Measurements from ENCODE around the gene NAPEPLD. TPM values are rescaled to one million over a fixed set of nuclear protein-coding genes. Genes with fewer than 3 reads are reported as not detected.
"Not testable (repeated sequence)": the region's sequence is repeated elsewhere in the genome, so short reads cannot be mapped to it uniquely, and the experiment has no call there.

Gene NAPEPLD
- total RNA-seq, 2 donors from 2014 or later = 2.4 to 3.7 TPM

DNA sequence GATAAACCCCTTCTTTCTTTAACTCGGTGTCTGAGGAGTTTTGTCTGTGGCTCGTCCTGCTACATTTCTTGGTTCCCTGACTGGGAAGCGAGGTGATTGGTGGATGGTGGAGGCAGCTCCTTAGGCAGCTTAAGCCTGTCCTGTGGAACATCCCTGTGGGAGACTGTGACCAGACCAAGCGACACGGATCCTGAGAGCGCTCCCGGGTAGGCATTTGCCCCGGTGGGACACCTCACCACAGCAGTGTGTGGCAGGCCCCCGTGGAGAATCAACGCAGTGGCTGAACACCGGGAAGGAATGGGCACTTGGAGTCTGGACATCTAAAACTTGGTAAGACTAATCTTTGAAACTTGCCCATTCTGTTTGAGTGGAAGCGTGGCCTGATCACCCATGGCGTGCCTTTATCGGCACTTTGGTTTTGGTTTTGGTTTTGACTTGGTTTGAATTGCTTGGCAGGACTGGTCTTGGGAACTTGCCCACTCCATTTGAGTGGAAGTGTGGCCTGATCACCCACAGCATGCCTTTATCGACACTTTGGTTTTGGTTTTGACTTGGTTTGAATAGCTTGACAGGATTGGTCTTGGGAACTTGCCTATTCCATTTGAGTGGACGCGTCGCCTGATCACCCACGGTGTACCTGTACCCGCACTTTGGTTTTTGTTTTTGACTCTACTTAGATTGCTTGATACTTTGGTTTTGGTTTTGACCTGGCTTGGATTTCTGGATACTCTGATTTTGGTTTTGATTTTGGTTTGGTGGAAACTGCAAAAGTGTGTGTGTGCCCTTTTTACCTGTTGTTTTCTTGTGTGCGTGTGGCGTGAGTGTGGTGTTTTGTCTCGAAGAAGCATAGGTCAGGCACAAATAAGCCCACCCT, 4.1 kb upstream of the NAPEPLD start:
- ATAC-seq; H3K27me3 Mint-ChIP-seq; H3K36me3 Mint-ChIP-seq (ENCODE audit: low read depth); H3K9me3 ChIP-seq (ENCODE audit: control insufficient read depth, low read length, poor library complexity, severe bottlenecking); H3K4me3 Mint-ChIP-seq; DNase-seq: not testable (repeated sequence)
- H3K4me1 Mint-ChIP-seq = peaks cover 28% of the 10 kb centered on the region
- peak overlapping the region; percentile 83 for H3K27ac Mint-ChIP-seq

GRCh38 chr7:103151993-103152676, 3.2 kb upstream of the NAPEPLD start:
- not testable (repeated sequence) for ATAC-seq; DNase-seq; H3K36me3 Mint-ChIP-seq (ENCODE audit: low read depth); H3K4me3 Mint-ChIP-seq; H3K9me3 ChIP-seq (ENCODE audit: control insufficient read depth, low read length, poor library complexity, severe bottlenecking); H3K27me3 Mint-ChIP-seq; H3K27ac Mint-ChIP-seq
- H3K4me1 Mint-ChIP-seq = peaks cover 34% of the 10 kb centered on the region

GRCh38 chr7:103150192-103150591, 1.3 kb upstream of the NAPEPLD start:
- ATAC-seq (no peak), DNase-seq (no peak)
- H3K4me1 Mint-ChIP-seq = peaks cover 26% of the 10 kb centered on the region
- H3K4me3 Mint-ChIP-seq = no peak overlapping the region
- H3K27ac Mint-ChIP-seq = peak overlapping the region; percentile 93
- H3K27me3 Mint-ChIP-seq = no peaks in the 10 kb centered on the region
- peaks cover 7% of the 10 kb centered on the region for H3K36me3 Mint-ChIP-seq (ENCODE audit: low read depth)
- H3K9me3 ChIP-seq (ENCODE audit: control insufficient read depth, low read length, poor library complexity, severe bottlenecking) = no peaks in the 10 kb centered on the region

DNA sequence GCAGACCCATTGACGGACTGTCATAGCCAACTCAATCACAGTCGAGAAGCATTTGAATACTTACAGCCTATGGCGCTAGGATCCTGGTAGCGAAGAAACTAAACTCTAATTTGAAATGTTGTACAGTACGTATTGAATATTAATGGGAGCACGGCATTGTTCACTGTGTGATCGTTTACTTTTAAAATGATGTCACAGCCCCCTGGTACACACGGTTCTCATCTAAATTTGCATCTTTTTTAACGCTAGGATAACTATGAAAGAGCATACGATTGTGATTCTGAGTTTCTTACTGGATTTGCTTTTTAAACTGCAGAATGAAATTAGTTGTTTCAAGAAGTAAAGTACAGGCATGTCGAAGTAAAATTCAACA, 895 bp upstream of the NAPEPLD start:
- H3K27me3 Mint-ChIP-seq = no peaks in the 10 kb centered on the region
- H3K4me3 Mint-ChIP-seq = peak overlapping the region; percentile 94
- H3K4me1 Mint-ChIP-seq = peaks cover 25% of the 10 kb centered on the region
- peaks cover 7% of the 10 kb centered on the region for H3K36me3 Mint-ChIP-seq (ENCODE audit: low read depth)
- ATAC-seq (no peak), DNase-seq (no peak)
- peak overlapping the region; percentile 93 for H3K27ac Mint-ChIP-seq
- no peaks in the 10 kb centered on the region for H3K9me3 ChIP-seq (ENCODE audit: control insufficient read depth, low read length, poor library complexity, severe bottlenecking)

DNA sequence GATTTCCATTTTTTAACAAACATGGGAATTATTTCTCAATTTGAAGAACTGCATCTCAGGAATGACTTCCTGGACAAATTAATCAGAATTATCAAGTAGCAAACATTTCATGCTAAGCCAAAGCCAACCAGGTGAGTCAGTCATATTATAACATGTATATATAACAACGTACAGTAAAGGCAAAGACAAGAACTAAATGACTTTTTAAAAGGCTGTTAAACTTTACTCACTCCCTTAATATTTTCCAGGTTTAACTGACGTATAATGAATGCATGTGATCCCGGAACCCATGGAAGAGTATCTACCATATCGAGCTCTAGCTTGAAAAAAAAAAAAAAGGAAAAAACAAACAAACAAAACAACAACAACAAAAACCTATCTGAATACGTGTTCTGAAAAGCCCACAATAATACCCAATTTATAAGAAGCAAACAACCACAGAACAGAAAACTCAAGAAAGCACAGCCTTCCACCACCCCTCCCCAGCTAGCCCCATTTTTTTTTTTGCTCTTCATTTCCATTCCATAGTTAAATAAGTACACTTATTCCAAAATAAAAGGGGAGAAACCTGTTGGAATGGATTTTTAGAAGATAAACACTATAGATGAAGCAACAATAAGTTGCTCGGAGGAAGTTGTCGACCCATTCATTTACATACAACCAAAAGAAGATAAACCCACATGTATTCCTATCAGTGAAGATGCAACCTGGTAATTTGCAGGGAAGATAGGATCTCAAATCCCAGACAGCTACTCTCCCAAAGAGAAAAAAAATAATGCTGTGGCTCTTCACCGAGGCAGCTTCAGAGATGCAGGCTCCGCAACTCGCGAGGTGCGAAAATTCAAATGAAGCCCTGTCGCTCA, 537 bp downstream of the NAPEPLD start:
- peaks cover 6% of the 10 kb centered on the region for H3K36me3 Mint-ChIP-seq (ENCODE audit: low read depth)
- peak overlapping the region; percentile 94 for H3K4me3 Mint-ChIP-seq
- no peaks in the 10 kb centered on the region for H3K27me3 Mint-ChIP-seq
- H3K27ac Mint-ChIP-seq = peak overlapping the region; percentile 93
- DNase-seq (no peak), ATAC-seq (no peak)
- no peaks in the 10 kb centered on the region for H3K9me3 ChIP-seq (ENCODE audit: control insufficient read depth, low read length, poor library complexity, severe bottlenecking)
- peaks cover 22% of the 10 kb centered on the region for H3K4me1 Mint-ChIP-seq

- not testable (repeated sequence) for H3K27ac Mint-ChIP-seq; ATAC-seq; H3K9me3 ChIP-seq (ENCODE audit: control insufficient read depth, low read length, poor library complexity, severe bottlenecking); H3K36me3 Mint-ChIP-seq (ENCODE audit: low read depth); DNase-seq; H3K27me3 Mint-ChIP-seq; H3K4me3 Mint-ChIP-seq
- H3K4me1 Mint-ChIP-seq = peaks cover 17% of the 10 kb centered on the region
Measured at GRCh38 chr7:103144754-103145153, 4.1 kb downstream of the NAPEPLD start.

DNA sequence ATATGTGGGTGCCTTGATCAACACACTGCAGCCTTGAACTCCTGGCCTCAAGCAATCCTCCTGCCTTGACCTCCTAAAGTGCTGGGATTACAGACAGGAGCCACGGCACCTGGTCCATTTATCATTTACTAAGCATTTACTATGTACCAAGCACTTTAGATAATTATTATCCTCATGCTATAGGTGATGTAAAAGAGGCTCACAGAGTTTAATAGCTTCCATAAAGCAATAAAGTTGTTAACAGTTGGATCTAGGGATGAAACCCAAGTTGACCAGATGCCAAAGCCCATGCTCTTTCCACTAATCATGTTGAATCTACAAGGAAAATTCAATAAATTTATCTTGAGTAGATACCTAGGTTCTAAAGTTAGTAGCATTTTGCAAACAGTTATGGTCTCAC, 5.0 kb downstream of the NAPEPLD start:
- ATAC-seq = no peak
- no peak for DNase-seq
- Mint-ChIP-seq H3K4me3 (no peak overlapping the region), H3K36me3 (ENCODE audit: low read depth) (no peaks in the 10 kb centered on the region), H3K27me3 (no peaks in the 10 kb centered on the region), H3K27ac (no peak overlapping the region), H3K4me1 (peaks cover 14% of the 10 kb centered on the region)
- no peaks in the 10 kb centered on the region for H3K9me3 ChIP-seq (ENCODE audit: control insufficient read depth, low read length, poor library complexity, severe bottlenecking)

GRCh38 chr7:103142494-103142893, 6.4 kb downstream of the NAPEPLD start:
- Mint-ChIP-seq H3K27ac (no peak overlapping the region), H3K36me3 (ENCODE audit: low read depth) (no peaks in the 10 kb centered on the region), H3K4me3 (no peak overlapping the region), H3K4me1 (peaks cover 4% of the 10 kb centered on the region), H3K27me3 (no peaks in the 10 kb centered on the region)
- no peaks in the 10 kb centered on the region for H3K9me3 ChIP-seq (ENCODE audit: control insufficient read depth, low read length, poor library complexity, severe bottlenecking)
- DNase-seq (no peak), ATAC-seq (no peak)

GRCh38 chr7:103141753-103142404, 7.0 kb downstream of the NAPEPLD start:
- H3K4me1 Mint-ChIP-seq = no peaks in the 10 kb centered on the region
- no peaks in the 10 kb centered on the region for H3K9me3 ChIP-seq (ENCODE audit: control insufficient read depth, low read length, poor library complexity, severe bottlenecking)
- DNase-seq (no peak), ATAC-seq (no peak)
- H3K36me3 Mint-ChIP-seq (ENCODE audit: low read depth) = no peaks in the 10 kb centered on the region
- no peak overlapping the region for H3K27ac Mint-ChIP-seq
- no peak overlapping the region for H3K4me3 Mint-ChIP-seq
- H3K27me3 Mint-ChIP-seq = no peaks in the 10 kb centered on the region

- Mint-ChIP-seq H3K27ac (no peak overlapping the region), H3K27me3 (no peaks in the 10 kb centered on the region), H3K4me1 (no peaks in the 10 kb centered on the region), H3K4me3 (no peak overlapping the region), H3K36me3 (ENCODE audit: low read depth) (no peaks in the 10 kb centered on the region)
- no peak for DNase-seq
- no peaks in the 10 kb centered on the region for H3K9me3 ChIP-seq (ENCODE audit: control insufficient read depth, low read length, poor library complexity, severe bottlenecking)
- no peak for ATAC-seq
Measured at GRCh38 chr7:103140685-103141084, 8.2 kb downstream of the NAPEPLD start.

DNA sequence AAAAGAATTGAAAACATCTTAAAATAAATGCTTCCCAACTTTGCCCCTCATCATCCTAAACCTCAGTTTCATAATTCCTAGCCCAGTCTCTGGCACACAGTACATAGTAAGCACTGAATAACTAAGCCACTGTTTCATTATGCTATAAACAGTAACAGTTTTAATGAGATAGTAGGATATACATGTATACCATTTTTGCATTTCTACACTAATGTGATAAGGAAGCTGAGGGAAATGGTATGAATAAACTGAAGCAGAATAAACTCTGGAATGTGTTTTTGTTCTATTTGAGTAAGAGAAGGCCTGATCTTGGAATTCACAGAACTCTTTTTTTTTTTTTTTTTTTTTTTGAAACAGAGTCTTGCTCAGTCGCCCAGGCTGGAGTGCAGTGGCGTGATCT, 8.8 kb downstream of the NAPEPLD start:
- Mint-ChIP-seq H3K27me3 (no peaks in the 10 kb centered on the region), H3K27ac (no peak overlapping the region), H3K4me3 (no peak overlapping the region), H3K4me1 (no peaks in the 10 kb centered on the region), H3K36me3 (ENCODE audit: low read depth) (no peaks in the 10 kb centered on the region)
- no peaks in the 10 kb centered on the region for H3K9me3 ChIP-seq (ENCODE audit: control insufficient read depth, low read length, poor library complexity, severe bottlenecking)
- DNase-seq (no peak), ATAC-seq (no peak)

DNA sequence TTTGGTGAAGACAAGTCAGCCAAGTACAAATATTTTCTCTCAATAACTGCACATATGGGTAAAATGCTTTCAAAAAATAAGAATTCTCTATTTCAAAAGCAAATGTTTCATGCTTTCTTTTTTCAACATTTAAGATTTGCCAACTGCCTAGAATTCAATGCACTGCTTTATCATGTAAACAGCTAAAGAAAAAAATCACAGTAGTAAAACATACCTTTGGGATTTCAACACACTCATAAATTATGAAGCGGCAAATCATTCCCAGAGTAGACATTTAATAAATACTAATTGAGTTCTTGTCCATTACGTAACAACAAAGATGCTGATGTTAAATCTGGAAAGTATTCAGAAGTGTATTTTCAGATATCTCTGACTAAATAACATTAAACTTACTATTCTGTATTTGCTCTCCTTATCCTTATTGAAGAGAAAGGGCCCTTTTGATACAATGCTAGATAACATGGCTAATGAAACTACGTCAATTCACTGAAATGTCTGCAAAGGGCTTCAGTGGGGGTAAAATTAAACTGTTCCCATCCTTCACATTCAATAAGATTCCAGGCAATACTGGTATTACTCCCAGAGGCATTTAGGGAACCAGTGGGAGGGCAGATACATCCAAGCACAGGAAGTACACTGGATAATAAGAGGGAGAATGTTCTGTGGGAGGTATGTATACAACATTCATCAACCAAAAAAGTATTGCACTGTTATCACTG, 13.9 kb downstream of the NAPEPLD start:
- no peak overlapping the region for H3K27ac Mint-ChIP-seq

More for the DNA sequence above, 13.9 kb downstream of the NAPEPLD start:
- Mint-ChIP-seq H3K4me1 (peaks cover 7% of the 10 kb centered on the region), H3K36me3 (ENCODE audit: low read depth) (peaks cover 5% of the 10 kb centered on the region), H3K4me3 (no peak overlapping the region), H3K27me3 (no peaks in the 10 kb centered on the region)
- H3K9me3 ChIP-seq (ENCODE audit: control insufficient read depth, low read length, poor library complexity, severe bottlenecking) = no peaks in the 10 kb centered on the region
- no peak for ATAC-seq
- DNase-seq = no peak
